Myocyte (in vitro differentiated cells): ENCODE results near the gene FRMD7. TPM values are rescaled to one million over a fixed set of nuclear protein-coding genes. Genes with fewer than 3 reads are reported as not detected.
"Not testable (repeated sequence)": the region's sequence is repeated elsewhere in the genome, so short reads cannot be mapped to it uniquely, and the experiment has no call there.

Source experiments
- DNase-seq: peaks from one replicate; pipeline ENCODE4 v3.0.0-alpha.2; 2012; ENCODE audit warnings: low read depth
- polyA plus RNA-seq: library from polyadenylated mRNA; unstranded; fragments of >200 nt; gene quantifications from one replicate; pipeline ENCODE4 v1.2.1, GENCODE V29; 2012; ENCODE audit warnings: missing spikeins
- total RNA-seq: library from RNA; depleted of rRNA; stranded (reverse); fragments of >200 nt; gene quantifications from 2 replicates; pipeline ENCODE4 v1.2.3, GENCODE V29; 2014

Gene FRMD7
- total RNA-seq: 0.10 and 0.45 TPM in 2 replicates
- not detected for polyA plus RNA-seq

GRCh38 chrX:132127743-132128142 is at the start of gene FRMD7:
Gene FRMD7, minus strand, starts transcription at chrX:132128020. Its CDS starts 176 bp downstream, at chrX:132127844.
- no peak for DNase-seq

GRCh38 chrX:132173647-132174046 is 45.8 kb upstream of the FRMD7 start:
- DNase-seq: no peak

GRCh38 chrX:132171881-132172280 is 44.1 kb upstream of the FRMD7 start:
- peak; percentile 26 for DNase-seq

- DNase-seq: no peak
These were observed 43.7 kb upstream of the FRMD7 start for GRCh38 chrX:132171478-132171877.

- no peak for DNase-seq
These were observed 41.7 kb upstream of the FRMD7 start for GRCh38 chrX:132169554-132169953.

GRCh38 chrX:132165651-132166050 is 37.8 kb upstream of the FRMD7 start:
- DNase-seq: no peak

GRCh38 chrX:132165005-132165404 is 37.2 kb upstream of the FRMD7 start:
- DNase-seq: no peak

- DNase-seq: not testable (repeated sequence)
These were observed 35.3 kb upstream of the FRMD7 start for GRCh38 chrX:132163094-132163493.

- no peak for DNase-seq
These were observed 25.3 kb upstream of the FRMD7 start for GRCh38 chrX:132153166-132153565.

GRCh38 chrX:132146456-132146855 is 18.6 kb upstream of the FRMD7 start:
- no peak for DNase-seq

- DNase-seq: no peak
These were observed 16.2 kb upstream of the FRMD7 start for GRCh38 chrX:132144061-132144460.

GRCh38 chrX:132125906-132126305 is 1.9 kb downstream of the FRMD7 start:
- no peak for DNase-seq

- no peak for DNase-seq
These were observed 6.9 kb downstream of the FRMD7 start for GRCh38 chrX:132120913-132121312.

- no peak for DNase-seq
These were observed 7.9 kb downstream of the FRMD7 start for GRCh38 chrX:132119821-132120515.

GRCh38 chrX:132119283-132119682 is 8.5 kb downstream of the FRMD7 start:
- no peak for DNase-seq

GRCh38 chrX:132118358-132118757 is 9.5 kb downstream of the FRMD7 start:
- DNase-seq: no peak

- no peak for DNase-seq
These were observed 12.0 kb downstream of the FRMD7 start for GRCh38 chrX:132115792-132116191.

- DNase-seq: no peak
These were observed 13.2 kb downstream of the FRMD7 start for GRCh38 chrX:132114607-132115006.

GRCh38 chrX:132107291-132107690 is 20.5 kb downstream of the FRMD7 start:
- no peak for DNase-seq

- DNase-seq: no peak
These were observed 26.0 kb downstream of the FRMD7 start for GRCh38 chrX:132101799-132102198.

- DNase-seq: no peak
These were observed 26.6 kb downstream of the FRMD7 start for GRCh38 chrX:132101206-132101605.

GRCh38 chrX:132098704-132099103 is 29.1 kb downstream of the FRMD7 start:
- not testable (repeated sequence) for DNase-seq

- DNase-seq: peak; percentile 41
These were observed 33.7 kb downstream of the FRMD7 start for GRCh38 chrX:132094164-132094563.
